ENCODE results near the gene GNAS.
"Not testable (repeated sequence)": the region's sequence is repeated elsewhere in the genome, so short reads cannot be mapped to it uniquely, and the experiment has no call there.

Gene GNAS

DNA sequence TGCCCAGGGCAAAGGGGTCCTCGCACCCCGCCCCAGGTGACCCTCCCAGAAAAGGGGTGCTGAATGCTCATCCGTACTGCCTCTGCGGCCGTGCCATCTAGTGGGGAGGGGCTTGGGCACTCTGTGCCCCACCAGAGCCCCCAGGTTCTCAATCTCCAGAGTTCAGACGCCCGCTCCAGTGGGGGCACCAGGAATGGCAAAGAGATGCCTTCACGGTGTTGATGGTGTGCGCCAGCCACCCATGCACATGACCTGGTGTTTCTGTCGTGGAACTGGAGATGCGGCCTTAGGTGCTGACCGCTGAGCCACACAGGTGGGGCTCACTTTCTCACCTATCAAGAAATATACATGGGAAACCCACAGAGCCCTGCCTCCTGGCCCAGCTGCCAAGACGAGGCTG, 32.6 kb upstream of the GNAS start:
- DNase-seq (ENCODE audit: low read depth), result no peak
- TF ChIP-seq, protein P1, sequence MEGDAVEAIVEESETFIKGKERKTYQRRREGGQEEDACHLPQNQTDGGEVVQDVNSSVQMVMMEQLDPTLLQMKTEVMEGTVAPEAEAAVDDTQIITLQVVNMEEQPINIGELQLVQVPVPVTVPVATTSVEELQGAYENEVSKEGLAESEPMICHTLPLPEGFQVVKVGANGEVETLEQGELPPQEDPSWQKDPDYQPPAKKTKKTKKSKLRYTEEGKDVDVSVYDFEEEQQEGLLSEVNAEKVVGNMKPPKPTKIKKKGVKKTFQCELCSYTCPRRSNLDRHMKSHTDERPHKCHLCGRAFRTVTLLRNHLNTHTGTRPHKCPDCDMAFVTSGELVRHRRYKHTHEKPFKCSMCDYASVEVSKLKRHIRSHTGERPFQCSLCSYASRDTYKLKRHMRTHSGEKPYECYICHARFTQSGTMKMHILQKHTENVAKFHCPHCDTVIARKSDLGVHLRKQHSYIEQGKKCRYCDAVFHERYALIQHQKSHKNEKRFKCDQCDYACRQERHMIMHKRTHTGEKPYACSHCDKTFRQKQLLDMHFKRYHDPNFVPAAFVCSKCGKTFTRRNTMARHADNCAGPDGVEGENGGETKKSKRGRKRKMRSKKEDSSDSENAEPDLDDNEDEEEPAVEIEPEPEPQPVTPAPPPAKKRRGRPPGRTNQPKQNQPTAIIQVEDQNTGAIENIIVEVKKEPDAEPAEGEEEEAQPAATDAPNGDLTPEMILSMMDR (conservative IDR thresholded peaks at IDR 0.05; ENCODE audit: low read depth, low read length), result no peak
- no peak overlapping the region for H3K4me3 ChIP-seq (ENCODE audit: low read depth, low read length)

DNA sequence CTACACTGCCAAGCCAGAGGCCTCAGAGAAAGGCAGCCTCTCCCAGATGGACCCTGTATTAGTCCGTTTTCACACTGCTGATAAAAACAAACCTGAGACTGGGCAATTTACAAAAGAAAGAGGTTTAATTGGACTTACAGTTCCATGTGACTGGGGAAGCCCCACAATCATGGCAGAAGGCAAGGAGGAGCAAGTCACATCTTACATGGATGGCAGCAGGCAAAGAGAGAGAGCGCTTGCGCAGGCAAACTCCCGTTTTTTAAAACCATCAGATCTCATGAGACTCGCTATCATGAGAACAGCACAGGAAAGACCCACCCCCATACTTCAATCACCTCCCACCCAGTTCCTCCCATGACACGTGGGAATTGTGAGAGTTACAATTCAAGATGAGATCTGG, 32.0 kb upstream of the GNAS start:
- DNase-seq (ENCODE audit: low read depth); H3K4me3 ChIP-seq (ENCODE audit: low read depth, low read length): not testable (repeated sequence)

DNA sequence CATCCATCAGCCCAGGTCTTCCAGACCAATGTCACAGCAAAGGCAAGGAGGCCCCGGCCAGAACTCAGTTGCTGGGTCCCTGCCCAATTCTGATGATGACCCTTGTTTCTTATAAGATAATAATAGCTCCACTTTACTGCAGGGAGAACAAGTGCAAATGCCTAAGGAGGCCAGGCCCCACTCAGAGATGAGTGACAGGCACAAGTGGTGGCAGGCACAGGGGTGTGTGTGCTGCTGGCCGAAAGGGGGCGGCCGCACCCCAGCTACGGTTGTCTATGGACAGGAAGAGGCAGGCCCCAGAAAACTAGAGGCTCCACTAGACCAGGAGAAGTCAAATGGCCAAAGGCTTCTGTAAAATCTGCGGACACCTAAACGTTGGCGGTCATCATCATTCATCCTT, 30.4 kb upstream of the GNAS start:
- DNase-seq (ENCODE audit: low read depth), result no peak
- H3K4me3 ChIP-seq (ENCODE audit: low read depth, low read length), result no peak overlapping the region
- TF ChIP-seq, protein P1 (conservative IDR thresholded peaks at IDR 0.05; ENCODE audit: low read depth, low read length), result no peak

DNA sequence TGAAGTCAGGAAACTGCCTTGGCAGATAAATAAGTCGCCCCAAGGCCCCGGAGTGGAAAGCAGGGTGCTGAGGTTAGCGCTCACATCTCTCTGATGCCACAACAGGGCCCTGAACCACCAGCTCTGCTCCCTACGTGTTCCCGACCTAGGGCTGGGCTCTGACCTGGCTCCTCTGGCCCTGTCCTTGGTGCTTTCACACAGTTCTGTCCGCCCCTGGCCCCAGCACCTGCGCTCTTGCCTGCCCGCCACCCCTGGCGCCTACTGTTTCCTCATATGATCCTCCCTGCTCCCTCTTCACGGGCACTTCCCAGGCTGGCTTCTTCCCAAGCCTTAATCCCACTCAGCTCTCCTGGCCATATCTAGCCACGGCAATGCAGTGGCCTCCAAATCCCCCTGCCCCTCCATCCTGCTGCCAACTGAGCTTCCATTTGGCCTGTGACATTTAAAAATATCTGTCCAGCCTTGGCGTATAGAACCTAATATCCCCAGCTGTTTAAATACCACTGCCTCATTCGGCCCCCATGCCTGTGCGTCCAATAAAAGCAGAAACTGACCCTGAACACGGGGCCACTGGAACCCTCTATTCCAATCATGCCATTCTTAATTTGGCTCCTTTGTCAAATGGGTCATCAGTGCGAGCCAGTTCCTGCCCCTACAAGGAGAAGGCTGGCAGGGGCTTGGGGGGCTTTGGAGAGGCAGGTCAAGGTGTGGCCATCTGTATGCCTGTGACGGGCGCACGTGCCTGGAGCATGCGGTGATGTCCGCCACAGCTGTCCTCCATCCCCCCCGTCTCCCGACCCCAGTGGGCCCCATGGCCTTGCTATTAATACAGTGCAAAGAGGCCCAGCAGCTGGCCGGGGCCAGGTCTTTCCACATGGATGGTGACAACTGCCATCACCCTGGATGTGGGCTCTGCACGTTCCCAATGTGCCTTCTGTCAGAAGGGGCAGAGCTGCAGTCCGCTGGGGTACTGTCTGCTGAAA, 29.5 kb upstream of the GNAS start:
- no peak overlapping the region for H3K4me3 ChIP-seq (ENCODE audit: low read depth, low read length)
- TF ChIP-seq, protein P1 (conservative IDR thresholded peaks at IDR 0.05; ENCODE audit: low read depth, low read length), result no peak
- DNase-seq (ENCODE audit: low read depth), result no peak

DNA sequence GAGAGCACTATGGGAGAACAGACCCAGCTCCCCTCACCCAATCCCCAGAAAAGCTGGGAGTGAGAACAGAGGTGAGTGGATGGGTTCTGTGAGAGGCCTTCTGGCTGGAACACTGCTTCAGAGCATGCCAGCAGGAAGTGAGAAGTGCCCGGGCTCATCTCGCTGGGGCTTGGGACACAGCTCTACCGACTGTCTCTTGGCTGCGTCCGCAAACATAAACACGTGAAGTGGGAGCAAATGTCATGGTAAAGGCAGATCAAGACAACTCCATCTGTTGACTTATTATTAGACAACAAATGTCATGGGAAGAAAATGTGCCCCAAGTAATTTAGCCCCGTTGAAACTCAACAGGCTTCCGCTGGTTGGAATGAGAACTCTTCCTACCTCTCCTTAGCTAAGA, 27.7 kb upstream of the GNAS start:
- TF ChIP-seq, protein P1 (conservative IDR thresholded peaks at IDR 0.05; ENCODE audit: low read depth, low read length), result no peak
- no peak for DNase-seq (ENCODE audit: low read depth)
- H3K4me3 ChIP-seq (ENCODE audit: low read depth, low read length), result no peak overlapping the region

DNA sequence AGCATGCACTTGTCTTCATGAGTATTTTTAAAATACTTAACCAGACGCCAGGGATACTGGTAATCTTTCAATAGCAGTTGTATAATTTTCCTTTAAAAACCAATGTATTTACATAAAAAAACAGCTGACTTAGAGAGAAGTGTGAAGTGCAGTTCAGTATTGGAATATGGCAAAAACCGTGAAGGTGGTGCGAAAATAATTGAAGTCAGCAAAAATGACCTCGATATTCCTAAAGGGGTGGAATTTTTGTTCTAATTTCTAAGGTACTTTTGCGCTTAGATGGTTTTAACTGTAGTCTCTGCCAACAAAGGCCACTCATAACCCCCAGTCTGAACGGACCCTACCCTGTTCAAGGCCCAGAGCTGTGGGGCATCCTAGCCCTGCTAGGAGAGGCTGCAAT, 27.1 kb upstream of the GNAS start:
- TF ChIP-seq, protein P1 (conservative IDR thresholded peaks at IDR 0.05; ENCODE audit: low read depth, low read length), result no peak
- no peak overlapping the region for H3K4me3 ChIP-seq (ENCODE audit: low read depth, low read length)
- DNase-seq (ENCODE audit: low read depth), result no peak

DNA sequence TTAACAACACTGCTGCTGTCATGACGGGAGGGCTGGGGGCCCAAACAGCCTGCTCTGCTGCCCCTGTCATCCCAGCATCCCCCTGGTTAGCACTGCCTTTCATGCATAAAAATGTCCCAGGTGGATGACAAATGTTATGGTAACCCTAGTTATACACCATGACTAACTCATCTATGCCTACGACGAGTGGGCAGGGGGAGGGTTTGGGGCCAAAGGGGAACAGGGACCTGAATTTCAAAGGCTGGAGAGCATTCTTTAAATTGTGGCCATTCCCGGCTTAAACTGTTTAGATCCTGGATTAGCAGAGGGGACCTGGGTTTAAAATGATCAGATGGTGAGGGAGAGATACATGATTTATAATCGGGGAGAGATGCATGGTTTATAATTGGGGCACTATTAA, 26.2 kb upstream of the GNAS start:
- TF ChIP-seq, protein P1 (conservative IDR thresholded peaks at IDR 0.05; ENCODE audit: low read depth, low read length), result no peak
- DNase-seq (ENCODE audit: low read depth), result no peak
- no peak overlapping the region for H3K4me3 ChIP-seq (ENCODE audit: low read depth, low read length)

Measured in choroid plexus epithelial cell (primary cell).